Measurements from ENCODE around the gene GRIPAP1.
A peak's percentile ranks its signal among the peaks of the same experiment; 100 is the strongest.
"Not testable (repeated sequence)": the region's sequence is repeated elsewhere in the genome, so short reads cannot be mapped to it uniquely, and the experiment has no call there.

Gene GRIPAP1

DNA sequence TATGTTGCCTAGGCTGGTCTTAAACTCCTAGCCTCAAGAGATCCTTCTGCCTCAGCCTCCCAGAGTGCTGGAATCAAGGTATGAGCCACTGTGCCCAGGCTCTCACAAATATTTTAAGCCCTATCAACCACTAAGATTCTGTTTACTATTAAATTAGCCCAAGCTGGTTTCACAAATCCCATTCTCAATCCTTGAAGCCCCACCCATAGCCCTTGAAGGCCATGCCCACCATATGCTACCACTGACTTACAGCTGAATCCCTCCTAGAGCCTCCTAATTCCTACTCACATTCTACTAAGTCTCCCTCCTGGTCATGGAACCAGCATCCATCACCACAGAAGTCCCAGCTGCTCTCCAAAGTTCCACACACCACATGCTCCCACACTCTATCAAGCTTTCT, 9.7 kb downstream of the GRIPAP1 start:
- DNase-seq, result no peak

DNA sequence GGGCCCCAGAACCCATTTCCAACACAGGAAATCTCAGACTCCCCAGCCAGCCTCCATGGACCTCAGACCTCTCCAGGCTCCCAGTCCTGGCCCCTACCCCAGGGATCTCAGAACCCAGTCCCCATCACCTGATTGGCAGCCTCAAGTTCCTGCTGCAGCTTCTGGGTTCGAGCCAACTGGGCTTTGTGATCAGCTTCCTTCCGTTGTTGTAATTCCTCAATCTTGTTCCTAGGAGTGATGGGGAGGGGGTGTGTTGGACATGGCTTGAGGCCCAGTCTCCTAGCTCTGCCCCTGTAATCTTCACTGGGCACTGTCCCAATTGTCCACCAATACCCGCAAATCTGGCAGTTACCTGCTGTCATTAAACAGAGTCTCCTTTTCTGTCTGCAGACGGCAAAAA, 12.6 kb downstream of the GRIPAP1 start:
- no peak for DNase-seq

DNA sequence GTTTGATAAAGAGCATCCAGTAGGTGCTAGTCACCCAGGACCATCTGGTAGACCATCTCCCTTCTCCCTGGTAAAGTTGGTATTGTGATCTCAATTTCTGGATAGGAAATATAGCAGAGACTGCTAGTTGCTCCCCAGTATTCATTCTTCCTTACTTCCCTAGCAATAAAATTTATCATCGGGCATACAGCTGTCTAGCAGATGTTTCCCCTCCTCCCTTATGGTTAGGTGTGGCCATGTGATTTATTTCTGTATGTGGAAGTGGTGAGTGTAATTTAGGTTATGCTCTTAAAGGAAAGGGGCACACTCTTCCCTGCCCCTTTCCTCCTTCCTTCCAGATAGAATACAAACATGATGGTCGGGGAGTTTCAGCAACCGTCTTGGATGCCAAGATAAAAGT, 18.2 kb downstream of the GRIPAP1 start:
- no peak for DNase-seq

DNA sequence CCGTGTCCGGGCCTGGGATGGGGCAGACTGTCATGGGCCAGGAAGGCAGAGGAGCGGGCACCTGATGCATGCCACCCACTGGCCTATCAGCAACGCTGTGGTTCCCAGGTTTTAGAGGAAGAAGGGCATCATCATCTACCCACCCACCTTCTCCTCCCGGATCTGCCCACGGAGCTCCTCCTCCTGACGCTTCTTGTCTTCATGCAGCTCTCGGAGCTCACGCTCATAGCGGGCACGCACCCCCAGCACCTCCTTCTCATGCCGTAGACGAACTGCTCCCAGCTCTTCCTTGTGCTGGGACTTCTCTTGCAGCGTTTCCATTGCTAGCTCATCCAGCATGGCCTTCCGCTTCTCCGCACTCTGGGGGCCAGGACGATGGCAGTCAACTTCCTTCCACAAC, 19.0 kb downstream of the GRIPAP1 start:
- no peak for DNase-seq

DNA sequence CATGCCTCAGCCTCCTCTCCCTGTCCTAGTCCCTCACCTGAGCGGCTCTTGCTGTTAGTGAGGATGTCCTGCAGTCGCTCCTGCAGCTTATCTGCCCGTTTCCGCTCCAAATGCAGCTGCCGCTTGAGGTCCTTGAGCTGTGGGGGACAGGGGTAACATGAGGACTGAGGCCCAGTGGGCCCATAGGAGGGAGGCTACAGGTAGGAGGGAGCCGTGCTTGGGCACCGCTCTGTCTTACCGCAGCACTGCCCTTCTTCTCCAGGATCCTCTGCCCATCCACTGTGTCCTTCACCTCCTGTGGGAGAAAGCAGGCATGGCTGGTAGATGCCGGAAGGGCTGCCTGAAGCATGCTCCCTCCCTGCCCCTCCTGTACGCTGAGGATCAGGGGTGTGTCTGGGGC, 20.9 kb downstream of the GRIPAP1 start:
- no peak for DNase-seq

DNA sequence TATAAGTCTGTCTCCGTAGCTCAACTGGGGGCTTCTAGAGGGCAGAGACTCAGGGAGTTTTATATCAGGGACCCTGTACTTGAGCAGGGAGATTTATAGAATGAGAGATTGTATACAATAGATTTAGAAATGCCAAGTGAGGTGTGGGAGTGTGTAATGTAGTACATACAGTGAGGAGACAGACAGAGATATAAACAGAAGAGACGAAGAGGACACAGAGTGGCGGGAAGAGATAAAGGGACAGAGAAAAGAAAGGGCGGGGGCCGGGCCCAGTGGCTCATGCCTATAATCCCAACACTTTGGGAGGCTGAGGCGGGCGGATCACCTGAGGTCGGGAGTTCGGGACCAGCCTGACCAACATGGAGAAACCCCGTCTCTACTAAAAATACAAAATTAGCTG, 21.7 kb downstream of the GRIPAP1 start:
- DNase-seq, result not testable (repeated sequence)

DNA sequence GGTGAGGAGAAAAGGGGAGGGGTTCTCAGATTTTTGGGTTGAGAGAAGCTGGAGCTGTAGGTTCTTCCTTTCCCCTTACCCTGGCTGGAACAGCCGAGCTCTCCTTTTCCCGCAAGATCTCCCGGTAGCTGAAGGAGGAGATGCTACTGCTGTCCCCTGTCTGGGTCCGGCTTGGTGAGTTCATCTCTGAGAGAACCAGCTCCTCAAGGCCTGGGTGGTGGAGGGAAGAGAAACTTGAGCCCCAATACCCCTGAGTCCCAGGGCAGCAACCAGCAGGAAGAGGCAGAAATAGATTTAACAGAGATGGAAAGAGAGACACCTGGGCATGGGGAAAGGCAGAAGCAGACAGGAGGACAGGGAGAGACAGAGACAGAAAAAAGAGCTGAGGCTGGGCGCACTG, 23.8 kb downstream of the GRIPAP1 start:
- no peak for DNase-seq

DNA sequence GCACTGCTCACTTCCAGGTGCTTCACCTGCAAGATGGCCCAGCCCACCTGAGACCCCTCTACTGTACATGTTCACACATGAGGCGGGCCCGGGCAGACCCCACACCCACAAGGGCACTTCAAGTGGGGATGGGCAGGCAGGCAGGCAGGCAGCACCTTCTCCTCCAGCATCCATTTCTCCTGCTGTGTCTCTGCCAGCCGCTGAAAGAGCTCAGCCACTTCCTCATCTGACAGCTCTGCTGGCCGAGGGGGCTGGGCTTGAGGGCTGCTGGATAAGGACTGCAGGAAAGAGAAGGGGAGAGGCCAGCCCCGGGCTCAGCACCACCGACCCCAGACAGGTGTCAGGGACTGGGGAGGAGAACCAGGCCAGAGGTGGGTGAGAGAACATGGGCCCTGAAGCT, 26.0 kb downstream of the GRIPAP1 start:
- no peak for DNase-seq

DNA sequence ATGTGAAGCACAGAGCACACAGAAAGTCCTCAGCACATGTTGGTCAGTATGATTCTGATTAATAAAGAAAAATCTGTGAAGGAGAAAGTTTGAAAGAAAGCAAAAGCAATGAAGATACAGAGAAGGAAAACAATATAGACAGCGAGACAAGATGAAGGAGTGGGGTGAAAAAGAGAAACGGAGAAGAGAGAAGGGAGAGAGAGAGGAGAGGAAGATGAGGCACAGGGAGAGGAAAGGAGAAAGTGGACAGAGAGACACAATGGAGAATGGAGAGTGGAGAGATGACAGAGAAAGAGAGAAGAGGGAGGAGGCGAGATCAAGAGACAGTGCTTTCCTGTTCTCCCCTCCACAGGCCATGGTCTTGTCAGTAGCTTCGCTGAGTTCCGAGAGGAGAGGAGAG, 26.5 kb downstream of the GRIPAP1 start:
- DNase-seq, result no peak

DNA sequence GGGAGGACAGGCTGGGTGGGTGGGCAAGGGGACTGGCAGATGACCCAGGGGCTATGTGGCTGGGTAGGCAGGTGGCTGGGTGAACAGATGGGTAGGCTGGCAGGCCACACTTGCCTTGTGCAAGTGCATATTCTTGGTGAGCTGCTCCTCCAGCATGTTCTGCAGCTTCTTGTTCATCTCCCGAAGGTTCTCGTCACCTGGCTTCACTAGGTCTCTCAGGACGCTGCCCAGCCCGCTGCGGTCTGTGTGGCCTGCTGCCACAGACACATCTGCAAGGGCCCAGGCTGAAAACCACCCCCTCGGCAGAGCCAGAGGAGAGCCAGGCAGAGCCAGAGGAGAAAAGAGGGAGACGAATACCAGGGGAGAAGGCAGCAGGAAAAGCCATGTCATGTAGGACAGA, 27.0 kb downstream of the GRIPAP1 start:
- no peak for DNase-seq

DNA sequence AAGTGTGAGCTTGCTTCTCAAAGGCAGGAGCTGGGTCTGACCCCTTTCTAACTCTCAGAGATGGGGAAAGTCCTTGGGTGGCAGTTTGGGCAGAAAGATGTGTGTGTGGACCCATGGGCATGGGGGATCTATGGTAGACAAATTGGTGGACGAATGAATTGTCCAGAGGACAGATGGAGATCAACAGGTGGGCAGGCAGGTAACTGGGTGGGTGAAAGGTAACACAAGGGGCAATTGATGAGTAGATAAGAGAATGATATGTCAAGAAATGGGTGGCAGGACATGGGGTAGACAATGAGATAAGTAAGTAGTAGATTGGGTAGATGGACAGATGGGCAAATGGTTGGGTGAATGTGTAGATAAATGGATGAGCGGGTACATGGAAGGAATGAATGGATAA, 27.5 kb downstream of the GRIPAP1 start:
- DNase-seq, result no peak

DNA sequence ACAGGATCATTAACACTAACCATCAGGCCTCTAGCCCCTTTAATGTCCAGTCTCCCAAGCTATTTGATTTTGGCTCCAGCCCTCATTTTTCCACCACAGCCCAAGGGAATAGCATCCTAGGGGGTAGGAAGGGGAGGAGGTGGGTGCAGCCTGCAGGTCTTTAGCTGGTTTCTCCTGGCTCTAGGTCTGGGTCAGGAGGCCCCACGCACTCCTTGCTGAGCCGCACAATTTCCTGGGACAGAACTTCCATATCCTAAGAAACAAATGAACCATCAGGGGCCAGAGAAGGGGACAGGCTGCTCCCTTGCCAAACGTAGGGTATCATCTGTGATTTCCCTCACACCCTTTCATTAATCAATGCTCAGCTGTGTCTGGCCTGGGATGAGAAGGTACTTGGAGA, 28.0 kb downstream of the GRIPAP1 start:
- no peak for DNase-seq

DNA sequence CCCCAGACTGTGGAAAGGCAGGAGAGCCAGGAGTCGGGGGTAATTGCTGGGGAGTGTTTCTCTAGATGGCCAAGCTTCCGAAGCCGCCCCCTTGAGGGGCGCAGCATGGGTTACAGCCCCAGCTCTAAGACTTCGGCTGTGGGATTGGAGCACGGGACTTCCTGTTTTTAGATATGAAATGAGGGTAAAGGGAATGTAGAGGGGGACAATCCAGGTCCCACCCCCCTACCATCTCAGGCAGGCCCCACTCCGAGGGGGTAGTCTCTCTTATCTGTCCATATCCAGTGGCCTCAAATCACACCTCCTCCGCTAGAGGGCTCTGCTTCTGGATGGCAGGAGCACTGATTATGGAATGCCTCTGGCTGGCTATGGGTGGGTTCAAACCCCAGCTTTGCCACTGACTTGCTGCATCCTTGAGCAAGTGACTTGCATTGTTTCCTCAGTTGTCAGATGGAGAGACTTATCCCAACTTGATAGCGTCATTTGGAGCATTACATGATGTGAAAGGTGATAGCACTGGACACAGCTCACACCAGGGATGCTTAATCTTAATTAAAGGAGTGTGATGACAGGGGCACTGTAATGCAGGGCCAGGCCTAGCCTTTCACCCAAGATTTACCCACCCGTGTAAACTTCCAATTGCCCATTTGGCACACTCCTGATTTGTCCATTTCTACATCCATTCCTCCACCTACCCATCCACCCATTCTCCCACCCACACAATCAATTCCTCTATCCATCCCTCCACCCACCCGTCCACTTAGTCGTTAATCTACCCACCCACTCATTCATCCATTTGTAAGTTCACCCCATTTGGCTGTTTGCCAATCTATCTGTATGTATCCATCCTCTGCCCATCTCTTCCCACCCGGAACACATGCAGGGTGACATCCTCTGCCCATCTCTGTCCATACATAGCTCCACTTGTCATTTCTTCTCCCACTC, 29.6 kb downstream of the GRIPAP1 start:
- DNase-seq, result no peak

DNA sequence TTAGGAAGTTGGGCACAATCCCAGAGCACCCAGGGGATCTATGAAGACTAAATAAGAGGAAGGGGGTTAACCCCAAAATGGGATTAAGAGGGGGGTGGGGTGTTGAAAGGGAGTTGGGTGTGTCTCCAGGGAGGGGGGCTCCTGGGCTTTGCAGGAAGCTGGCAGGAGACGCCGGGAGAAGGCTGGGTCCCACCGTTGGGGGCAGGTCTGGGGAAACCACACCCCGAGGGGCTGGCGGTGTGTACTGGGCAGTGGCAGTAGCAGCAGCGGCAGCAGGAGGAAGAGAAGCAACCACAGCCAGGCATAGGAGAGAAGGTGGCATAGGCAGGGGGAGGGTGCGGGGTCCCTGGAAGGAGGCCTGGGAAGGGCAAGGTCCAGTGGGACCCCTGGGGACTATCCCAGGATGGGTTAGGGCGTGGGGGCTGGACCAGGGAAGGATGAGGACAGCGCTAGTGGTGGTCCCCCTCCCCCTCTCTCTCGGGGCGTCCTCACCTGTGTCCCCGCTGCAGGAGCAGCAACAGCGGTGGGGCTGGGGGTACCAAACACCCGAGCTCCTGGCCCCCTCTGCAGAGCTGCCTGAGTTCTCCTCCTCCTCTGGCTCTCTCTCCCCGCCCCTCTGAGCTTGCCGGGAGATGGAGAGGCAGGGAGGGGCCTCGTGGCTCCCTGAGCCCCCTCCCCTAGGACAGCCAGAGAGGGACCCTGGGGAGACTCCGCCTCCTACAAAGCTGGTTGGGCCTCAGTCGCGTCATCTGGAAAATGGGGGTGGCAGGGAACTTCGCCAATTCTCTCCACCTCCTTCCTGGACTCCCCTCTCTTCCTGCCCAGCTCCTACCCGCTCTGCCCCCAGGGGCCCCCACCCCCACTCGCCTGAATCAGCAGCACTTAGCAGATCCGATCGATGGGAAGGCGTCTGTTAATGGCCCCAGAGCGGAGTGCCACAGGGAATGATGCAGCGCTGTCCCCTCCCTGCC, 30.5 kb downstream of the GRIPAP1 start, which contains the start of gene KCND1:
KCND1 (minus strand) TSS at position 596 of the 971 bp plus-strand sequence. CDS start 1,573 bp downstream, outside the sequence.
- DNase-seq, result no peak

DNA sequence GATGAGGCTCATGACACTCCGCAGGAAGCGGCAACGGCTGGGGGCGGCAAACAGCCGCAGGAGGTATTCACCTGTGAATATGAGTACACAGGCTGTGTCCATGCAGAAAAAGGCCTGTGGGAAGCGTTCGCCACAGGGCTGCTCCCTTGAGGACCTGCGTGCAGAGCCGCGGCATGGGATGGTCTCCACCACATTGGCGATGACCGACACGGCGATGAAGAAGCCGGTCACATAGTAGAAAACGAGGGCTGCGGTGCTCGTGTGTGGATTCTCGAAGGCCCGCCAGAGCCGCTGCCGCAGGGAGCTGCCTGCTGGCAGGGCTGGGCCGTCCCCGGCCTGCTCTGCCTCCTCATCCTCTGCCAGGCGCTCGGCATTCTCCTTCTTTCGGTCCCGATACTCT, 32.6 kb downstream of the GRIPAP1 start:
- no peak for DNase-seq

DNA sequence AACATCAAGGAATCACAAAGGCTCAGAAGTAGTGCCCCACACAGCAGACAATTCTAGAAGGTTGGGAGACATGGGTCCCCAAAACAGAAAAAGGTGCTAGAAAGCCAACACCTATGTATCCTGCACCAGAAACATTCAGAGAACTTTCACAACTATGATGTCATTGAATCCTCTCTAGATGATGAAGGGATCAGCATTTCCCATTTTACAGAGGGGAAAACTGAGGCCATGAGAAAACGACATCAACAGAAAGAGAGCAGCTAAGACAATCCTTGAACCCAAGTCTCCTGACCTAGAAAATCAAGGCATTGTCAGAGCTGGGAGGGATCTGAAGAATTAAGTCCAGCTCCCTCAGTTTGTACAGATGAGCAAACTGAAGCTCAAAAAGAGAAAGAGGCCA, 33.7 kb downstream of the GRIPAP1 start:
- DNase-seq, result no peak

DNA sequence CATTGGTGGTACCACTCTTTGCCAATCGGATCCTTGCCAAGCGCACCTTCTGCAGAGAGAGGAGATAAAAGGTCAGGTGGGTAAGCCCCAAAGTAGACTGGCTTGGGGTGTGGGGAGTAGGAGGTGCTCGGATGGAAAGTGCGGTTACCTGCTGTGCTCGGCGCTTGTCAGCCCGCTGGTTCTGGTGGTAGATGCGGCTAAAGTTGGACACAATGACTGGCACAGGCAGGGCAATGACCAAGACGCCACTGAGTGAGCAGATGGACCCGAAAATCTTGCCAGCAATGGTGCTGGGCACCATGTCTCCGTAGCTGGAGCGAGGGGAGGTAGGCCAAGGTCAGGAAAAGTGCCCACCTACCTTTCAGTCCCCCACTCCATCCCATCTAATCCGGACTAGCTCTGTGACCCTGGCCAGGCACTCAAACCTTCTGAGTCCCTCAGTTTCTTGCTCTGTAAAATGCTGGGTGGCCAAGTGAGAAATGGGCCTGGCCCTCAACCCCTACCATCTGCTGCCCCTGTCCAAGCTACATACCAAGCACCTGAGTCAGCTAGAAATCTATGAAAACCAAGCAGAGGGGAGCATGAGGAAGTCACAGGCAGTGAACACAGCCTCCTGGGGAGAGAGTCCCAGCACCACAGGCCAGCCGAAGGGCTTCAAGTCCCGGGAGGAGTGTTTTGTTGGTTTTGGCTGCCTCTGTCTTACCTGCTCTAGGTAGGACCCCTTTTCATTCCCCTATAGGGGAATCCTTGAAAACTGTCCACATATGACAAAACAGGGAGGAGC, 35.1 kb downstream of the GRIPAP1 start:
- no peak for DNase-seq

DNA sequence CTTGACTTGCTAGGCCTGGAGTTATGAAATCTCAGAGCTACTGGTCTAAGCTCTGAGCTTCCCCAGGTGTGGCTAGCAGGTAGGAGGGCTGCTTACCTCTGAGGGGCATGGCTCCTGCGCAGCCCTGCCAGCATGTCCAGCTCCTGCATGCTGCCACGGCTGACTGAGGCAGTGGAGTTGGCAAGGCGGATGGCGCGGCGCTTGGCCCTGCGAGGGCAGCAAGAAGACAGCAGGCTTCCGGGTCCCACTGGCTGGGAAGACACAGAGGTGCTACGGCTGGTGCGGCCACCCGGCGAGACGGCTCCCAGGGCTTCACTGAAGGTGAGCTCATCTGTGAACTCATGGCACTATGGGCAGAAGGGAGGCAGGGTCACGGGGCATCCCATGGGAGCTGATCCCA, 36.1 kb downstream of the GRIPAP1 start:
- no peak for DNase-seq

DNA sequence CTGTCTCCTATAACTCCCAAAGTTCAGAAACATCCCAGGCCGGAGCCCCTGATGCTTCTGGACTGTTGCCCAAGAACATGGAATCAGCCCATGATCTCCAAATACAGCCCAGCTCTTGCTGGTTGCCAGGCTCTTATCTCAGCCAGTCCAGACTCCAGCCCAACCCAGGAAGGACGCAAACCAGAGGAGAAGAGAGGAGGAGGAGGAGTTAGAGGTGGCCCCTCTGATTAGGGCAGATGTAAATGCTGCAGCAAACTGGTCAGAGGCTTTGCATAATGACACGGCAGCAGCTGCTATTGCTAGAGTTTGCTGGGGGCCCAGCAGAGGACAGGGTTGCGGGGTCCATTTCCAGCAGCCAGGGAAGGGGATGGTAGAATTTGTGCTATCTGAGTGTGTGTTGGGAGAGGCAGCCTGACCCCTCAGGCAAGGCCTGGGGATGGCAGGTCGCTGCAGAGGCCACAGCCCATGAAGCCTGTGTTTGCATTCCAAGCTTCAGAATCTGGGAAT, 40.4 kb downstream of the GRIPAP1 start:
- no peak for DNase-seq

DNA sequence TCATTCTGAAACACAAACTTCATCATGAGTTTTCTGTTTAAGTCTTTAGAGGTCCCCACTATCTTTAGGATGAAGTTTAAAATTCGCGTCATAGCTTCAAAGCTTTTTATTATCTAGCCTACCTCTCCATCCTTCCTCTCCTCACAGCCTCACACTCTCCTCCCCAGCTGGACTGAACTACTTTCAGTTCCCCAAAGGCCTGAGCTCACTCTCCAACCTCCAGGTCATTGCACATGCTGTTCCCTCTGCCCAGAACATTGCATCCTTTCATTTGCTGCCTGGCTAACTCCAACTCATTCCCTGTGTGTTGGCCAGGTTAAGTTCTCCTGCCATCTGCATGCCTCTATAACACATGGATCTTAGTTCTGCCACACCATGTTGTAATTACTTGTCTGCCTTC, 41.8 kb downstream of the GRIPAP1 start:
- no peak for DNase-seq

DNA sequence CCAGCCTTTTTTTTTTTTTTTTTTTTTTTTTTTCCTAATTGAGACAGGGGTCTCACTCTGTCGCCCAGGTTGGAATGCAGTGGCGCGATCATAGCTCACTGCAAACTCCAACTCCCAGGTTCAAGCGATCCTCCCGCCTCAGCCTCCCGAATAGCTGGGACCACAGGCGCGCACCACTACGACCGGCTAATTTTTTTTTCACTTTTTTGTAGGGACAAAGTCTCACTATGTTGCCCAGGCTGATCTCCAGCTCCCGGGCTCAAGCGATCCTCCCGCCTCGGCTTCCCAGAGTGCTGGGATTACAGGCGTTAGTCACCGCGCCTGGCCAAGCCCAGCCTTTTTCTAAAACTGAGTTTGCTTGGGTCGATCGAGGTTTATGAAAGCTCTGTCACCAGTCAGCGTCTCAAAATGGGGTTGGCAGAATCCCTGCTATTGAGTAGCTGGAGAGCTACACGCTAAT, 43.4 kb downstream of the GRIPAP1 start:
- DNase-seq, result no peak

DNA sequence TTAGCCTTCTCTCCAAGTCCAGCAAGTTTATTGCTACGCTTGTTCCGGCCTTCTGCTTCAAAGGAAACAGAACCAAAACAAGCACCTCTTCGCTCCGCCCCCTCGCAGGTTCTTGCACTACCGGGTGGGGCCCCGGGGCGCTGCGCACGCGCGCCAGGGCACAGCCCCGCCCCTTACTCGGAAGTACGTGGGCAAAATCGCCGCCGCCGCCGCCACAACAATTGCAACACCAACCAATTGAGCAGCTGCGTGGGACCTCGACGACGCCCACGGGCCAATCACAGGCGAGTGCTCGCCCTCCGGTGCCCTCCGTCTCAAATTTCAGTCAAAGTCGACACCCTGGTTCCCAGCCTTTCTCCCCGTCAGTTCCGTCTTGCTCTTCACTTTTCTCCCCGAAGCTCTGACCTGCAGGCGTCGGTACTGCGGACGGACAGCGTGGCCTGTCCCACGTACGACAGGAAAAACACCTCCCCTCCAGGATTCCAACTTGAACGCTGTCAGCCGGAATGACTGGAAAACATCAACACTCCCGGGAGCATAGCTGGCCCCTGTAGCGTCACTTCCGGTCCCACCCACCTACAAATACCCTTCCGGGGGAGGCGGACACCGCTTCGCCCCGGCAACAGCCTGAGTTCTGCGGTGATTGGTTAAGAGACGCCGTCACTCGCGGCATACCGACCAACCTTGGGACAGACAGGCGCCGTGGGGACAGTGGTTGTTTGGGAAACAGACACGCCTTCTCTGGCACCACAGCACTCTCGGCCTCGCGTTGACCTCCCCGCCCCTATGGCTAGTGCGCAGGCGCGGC, 44.0 kb downstream of the GRIPAP1 start:
- peak; percentile 84 for DNase-seq

All from NCI-H187 treated with DMSO at 0.1 percent for 48 hours (cell line).